Activated naive CD4-positive, alpha-beta T cell (primary cell): ENCODE measurements around the gene PTCH2.

ENCODE experiments used
- DNase-seq, 4 experiments: peaks; one replicate each; lab custom pipeline; 2025; lab: John Stamatoyannopoulos, UW

The PTCH2 gene, protein sequence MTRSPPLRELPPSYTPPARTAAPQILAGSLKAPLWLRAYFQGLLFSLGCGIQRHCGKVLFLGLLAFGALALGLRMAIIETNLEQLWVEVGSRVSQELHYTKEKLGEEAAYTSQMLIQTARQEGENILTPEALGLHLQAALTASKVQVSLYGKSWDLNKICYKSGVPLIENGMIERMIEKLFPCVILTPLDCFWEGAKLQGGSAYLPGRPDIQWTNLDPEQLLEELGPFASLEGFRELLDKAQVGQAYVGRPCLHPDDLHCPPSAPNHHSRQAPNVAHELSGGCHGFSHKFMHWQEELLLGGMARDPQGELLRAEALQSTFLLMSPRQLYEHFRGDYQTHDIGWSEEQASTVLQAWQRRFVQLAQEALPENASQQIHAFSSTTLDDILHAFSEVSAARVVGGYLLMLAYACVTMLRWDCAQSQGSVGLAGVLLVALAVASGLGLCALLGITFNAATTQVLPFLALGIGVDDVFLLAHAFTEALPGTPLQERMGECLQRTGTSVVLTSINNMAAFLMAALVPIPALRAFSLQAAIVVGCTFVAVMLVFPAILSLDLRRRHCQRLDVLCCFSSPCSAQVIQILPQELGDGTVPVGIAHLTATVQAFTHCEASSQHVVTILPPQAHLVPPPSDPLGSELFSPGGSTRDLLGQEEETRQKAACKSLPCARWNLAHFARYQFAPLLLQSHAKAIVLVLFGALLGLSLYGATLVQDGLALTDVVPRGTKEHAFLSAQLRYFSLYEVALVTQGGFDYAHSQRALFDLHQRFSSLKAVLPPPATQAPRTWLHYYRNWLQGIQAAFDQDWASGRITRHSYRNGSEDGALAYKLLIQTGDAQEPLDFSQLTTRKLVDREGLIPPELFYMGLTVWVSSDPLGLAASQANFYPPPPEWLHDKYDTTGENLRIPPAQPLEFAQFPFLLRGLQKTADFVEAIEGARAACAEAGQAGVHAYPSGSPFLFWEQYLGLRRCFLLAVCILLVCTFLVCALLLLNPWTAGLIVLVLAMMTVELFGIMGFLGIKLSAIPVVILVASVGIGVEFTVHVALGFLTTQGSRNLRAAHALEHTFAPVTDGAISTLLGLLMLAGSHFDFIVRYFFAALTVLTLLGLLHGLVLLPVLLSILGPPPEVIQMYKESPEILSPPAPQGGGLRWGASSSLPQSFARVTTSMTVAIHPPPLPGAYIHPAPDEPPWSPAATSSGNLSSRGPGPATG

DNA sequence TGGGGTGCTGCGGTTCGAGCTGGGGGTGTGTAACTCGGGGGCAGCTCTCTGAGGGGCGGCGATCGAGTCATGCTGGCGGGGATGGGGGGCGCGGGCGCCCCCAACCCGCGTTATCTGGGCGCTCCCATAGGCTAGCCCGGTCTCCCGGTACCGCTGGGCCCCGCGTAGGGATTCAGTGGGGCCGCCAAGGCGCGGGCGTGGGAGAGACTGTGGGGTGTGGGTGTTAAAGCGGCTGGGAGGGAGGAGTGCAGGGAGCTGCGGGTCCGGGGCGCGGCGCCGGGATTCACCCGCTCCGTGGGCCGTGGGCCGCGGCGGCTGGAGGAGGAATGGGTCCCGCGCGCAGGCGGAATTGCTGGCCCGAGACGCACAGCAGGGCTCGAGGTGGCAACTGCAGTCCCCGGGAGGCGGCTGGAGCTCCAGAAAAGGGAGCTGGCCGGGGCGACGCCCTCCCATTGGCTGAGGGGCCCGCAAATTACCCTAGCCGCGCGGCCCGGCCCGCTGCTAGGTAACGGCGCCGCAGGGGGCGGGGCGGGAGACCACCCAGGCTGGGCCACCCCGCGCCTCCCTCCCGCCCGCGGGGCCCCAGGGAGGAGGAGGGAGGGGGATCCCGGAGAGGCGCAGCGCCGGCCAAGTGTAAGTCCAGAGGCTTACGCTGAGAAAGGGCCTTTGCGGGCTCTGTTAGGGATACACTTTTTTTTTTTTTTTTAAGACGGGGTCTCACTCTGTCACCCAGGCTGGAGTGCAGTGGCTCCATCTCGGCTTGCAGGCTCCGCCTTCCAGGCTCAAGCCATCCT is at the start of gene PTCH2:
TSS of gene PTCH2 (minus strand) at position 392 of the 794 bp plus-strand sequence. CDS start at position 71, 321 bp downstream.
- no peak for DNase-seq

DNA sequence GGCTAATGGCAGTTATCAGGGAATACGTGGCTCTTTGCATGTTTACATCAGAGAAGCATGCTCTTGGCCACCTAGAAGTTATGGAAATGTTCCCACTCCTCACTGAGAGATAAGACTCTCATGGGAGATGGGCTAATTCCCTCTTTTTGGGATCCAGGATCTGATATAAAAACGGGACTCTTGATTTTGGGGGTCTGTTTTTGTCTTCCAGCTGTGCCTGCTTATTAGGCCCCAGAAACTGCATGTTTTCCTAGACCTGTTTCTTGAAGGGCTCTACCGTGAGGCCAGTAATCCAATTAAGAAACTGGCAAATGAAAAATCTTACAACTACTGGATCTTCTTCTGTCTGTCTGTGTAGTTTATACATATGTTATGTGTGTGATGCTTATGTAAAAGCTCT is 47.0 kb upstream of the PTCH2 start:
- DNase-seq, result no peak

DNA sequence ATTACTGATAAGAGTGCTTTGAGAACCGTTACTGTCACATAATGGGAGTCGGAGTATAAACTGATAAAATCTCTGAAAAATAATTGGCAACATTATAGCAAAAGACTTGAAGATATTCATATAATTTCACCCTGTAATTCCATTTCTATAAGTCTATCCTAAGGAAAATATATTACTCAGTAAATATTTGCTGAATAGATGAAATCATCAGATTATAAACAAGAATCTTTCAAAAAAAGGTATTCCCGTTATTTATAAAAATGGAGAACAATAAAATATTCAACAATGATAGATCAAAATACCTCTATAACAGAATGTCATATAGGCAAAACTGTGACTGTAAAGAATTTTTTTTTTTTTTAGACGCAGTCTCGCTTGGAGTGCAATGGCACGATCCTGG is 42.4 kb upstream of the PTCH2 start:
- no peak for DNase-seq

DNA sequence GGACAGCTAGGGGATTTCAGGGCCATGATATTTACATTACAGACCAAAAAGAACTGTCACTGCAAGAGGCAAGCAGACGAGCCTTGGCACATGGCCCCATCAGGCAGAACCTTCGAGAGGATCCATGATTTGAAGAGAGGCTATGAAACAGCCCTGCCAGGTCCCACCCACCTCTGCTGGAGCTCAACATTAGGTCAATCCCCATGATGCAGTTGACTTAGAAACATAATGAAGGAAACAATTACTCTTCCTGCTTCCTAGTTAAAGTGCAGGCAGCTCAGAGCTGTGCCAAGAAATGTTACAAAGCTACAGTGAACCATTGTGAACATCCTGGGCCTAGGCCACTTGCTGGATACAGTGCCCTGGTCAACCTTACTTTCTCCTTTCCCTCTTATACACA is 41.7 kb upstream of the PTCH2 start:
- no peak for DNase-seq

DNA sequence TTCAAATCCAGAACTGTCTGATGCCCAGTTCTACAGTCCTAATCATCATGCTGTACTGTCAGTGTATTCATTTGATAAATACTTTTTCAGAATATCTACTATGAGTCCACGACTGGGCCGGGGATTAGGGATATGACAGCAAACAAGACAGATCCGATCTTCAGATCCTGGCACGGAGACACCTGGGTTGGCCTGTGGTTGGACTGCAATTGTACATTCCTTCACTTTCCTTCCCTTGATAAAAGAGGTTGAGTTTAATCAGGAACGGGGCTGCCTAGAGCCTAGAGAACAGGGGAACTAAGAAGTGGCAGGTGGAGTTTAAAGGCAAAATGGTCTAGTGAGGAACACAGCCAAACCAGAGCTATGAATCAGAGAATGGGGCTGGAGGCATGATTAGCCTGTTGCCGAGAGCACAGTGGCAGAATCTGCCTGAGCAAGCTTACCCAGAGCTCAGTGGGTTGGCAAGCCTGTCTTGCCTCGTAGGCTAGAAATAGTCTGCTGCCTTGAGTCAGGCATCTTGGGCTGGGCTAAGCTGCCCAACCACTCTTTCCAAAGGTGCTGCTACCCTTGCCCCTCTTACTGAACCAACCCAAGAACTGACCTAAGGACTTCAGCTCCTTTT is 38.1 kb upstream of the PTCH2 start:
- DNase-seq, result no peak

DNA sequence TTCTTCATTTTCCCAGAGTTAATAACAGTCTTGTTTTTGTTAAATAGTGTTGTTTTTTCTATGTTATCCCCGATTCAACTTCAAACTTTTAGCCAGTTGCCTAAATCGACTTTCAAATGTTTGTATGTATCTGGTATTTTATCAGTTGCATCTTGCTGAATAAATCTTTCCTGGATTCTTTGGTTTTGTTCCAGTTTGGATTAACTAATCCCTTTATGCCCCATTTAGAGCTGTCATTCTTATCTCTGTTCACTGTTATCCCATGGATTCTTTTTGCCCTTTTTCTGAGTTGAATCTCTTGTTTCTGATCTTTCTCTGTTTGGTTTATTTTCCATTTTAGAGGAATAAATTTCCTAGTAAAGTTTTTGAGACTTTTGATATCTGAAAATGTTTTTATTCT is 31.1 kb upstream of the PTCH2 start:
- DNase-seq, result no peak

DNA sequence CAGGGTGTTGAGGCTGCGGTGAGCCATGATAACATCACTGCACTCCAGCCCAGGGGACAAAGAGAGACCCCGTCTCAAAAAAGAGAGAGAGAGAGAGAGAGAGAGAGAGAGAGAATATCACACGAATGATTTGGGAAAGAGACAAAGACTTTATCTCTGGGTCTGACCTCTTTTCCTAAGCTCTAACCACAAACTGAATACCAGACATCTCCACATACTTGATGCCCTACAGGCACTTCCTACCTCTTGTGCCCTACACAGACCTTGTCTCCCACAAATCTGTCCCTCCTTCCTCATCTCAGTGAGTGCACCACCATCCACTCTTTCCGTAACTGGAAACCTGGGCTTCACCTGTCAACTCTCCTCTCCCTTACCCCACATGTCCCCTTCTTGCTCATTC is 27.0 kb upstream of the PTCH2 start:
- DNase-seq, result no peak

DNA sequence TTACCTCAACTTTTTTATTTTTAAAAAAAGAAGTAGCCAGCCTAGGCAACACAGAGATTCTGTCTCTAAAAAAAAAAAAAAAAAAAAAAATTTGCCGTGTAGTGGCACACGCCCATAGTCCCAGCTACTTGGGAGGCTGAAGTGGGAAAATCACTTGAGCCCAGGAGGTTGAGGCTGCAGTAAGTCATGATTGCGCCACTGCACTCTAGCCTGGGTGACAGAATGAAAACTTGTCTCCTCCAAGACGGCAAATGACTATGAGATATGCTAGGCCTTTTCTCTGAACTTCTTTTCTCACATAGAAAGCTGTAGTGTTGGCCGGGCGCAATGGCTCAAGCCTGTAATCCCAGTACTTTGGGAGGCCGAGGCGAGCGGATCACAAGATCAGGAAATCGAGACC is 24.7 kb upstream of the PTCH2 start:
- no peak for DNase-seq

DNA sequence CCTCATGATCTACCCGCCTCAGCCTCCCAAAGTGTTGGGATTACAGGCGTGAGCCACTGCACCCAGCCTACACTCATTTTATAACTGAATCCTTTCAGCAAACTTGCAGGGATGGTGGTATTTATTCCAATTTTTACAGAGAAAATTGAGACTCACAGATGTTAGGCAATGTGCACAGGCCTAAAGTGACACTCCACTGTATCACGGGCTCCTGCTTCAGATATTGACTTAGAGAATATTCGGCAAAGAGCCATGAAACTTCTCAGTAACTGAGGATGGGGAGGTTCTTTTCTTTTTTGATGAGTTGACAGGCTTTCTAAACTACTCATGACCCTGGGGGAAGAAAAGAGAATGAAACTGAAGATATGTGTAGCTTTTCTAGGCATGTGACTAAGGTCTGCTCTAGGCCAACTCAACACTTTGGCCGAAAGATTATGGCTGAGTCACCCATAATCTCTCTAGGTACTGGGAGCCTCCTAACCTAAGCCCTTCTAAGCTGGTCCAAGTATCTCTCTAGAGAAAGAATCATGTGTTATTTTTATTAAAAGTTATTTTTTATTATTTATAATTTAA is 19.9 kb upstream of the PTCH2 start:
- DNase-seq, result no peak

DNA sequence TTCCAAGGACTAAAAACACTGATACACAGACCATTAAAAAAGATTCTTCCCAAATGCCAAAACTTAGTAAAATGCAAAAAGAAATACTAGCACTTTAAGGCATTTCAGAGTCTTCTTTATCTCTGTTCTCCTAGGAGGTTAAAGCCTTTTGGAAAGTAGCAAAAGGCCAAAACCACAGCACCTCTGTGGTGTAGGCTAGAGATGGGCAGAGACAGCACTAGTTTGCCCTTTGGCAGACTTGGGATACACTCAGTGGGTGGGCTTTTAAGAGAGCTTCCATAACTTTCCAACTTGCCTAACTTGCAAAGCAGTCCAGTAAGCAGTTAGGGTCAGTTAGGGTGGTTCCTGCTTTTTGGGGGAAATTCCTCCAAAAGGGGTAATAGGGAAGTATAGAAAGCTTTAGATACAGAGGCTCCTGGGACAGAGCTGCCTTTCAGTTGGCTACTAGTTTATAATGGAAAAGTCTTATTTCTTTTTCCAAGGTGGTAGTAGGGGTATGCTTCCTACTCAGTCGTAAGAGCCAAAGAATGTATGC is 17.9 kb upstream of the PTCH2 start:
- DNase-seq, result no peak

DNA sequence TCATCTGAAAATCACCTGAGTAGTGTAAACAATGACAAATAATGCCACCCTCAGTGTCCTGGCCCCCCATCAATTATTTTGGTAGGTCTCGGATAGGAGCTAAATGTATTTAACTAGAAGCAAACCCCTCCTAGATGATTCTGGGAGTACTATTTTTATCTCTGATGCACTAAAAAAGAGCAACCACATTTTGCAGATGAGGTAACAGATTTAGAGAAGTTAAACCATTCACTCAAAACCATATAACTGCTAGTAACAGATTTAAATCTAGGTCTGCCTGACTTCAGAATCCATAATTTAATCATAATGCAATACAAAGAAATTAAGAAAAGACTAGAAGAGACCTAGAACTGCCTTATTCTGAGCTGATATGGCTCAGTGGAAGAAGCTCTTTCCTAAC is 17.3 kb upstream of the PTCH2 start:
- DNase-seq, result no peak

DNA sequence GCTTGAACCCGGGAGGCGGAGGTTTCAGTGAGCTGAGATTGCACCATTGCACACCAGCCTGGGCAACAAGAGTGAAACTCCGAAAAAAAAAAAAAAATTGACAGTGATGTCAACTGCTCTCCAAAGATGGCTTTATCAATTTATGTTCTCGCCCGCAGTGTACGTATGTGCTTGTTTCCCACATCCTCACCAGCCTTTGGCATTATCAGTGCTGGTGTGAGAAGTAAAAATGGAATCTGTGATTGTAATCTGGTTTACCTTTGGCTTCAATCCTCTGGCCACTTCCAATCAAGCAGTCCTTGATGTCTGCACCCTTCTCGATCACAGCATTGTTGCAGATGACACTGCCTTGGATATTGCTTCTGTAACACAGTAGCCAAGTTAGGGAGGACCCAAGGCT is 14.4 kb upstream of the PTCH2 start:
- DNase-seq, result no peak

DNA sequence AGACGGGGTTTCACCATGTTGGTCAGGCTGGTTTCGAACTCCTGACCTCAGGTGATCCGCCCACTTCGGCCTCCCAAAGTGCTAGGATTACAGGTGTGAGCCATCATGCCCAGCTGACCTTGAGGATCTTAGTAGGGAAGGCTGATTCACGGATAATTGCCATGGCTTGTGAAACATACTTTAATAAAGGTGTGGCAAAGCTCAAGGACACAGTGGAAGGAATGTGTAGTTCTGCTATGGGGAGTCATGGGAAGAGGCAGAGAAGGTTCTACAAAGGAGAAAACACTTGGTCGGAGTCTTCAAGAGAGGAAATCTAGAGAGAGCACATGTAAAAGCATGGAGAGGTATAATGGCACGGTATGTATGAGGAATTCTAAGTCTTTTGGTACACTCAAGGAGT is 12.7 kb upstream of the PTCH2 start:
- DNase-seq, result no peak

DNA sequence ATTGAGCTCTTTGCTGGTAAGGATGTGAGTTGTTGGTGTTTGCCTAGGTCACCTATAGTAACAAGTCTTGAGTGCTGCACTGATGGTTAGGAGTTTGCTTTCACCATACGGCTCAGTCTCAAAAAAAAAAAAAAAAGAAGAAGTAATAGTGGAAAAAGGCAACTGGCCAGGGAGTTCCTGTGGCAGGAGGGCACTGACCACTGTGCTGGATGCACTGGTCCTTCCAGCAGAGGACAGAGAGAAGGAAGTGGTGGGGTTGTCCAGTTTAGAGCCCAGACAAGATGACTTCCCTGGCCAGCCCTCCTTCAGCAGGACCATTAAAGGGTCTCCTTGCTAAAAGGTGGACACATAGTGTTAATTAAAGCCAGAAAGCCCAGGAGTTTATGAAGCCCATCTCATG is 11.9 kb upstream of the PTCH2 start:
- no peak for DNase-seq

DNA sequence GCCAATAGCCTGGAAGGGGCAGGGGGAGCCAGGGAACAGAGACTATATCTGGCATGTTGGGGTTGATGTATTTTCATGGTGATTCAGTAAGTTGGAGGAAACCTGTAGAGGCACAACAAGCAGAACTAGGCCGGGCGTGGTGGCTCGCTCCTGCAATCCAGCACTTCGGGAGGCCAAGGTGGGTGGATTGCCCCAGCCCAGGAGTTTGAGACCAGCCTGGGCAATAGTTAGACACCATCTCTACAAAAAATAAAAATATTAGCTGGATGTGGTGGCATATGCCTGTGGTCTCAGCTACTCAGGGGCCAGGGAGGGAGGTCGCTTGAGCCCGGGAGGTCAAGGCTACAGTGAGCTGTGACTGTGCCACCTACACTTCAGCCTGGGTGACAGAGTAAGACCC is 10.1 kb upstream of the PTCH2 start:
- DNase-seq, result no peak

DNA sequence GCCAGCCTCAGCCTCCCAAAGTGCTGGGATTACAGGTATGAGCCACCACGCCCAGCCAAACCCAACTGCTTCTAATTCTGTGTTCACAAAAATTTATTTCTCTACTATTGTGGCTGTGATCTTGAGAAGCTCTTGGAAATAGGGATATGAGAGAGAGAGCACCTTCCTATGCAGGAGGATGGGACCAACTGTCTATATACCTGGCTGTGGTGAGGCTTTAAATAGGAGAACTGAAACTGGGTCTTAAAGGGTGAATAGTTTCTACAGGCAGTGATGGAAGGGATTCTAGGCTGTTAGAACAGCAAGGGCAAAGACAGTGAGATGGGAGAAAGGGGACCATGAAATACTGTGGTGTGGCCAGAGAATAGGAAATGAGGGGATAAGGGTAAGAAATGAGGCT is 8.3 kb upstream of the PTCH2 start:
- DNase-seq, result no peak

DNA sequence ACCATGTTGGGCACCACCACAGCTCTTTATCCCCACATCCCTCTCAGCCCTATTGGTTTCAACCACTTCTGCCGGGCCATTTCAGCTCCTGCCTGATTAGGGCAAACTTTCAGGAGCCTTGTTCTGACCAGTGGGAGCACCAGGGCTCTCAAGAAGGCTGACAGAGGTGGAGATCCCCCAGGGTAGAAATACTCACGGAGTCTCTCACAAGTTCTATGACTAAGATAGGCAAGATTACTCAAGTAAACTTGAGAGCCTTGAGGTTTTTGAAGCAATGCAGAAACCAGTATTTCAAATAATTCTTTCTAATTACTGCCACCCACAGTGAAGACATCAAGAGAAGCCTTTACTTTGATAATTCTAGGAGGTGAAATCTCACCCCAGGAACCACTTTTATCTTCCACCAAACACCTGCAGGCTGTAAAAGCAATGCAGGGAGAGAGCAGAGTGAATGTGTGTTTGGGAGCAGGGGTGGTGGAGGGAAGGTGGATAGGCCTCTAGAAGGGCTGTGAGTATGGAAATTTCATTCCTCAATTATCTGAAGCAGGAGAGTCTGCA is 6.6 kb upstream of the PTCH2 start:
- no peak for DNase-seq

DNA sequence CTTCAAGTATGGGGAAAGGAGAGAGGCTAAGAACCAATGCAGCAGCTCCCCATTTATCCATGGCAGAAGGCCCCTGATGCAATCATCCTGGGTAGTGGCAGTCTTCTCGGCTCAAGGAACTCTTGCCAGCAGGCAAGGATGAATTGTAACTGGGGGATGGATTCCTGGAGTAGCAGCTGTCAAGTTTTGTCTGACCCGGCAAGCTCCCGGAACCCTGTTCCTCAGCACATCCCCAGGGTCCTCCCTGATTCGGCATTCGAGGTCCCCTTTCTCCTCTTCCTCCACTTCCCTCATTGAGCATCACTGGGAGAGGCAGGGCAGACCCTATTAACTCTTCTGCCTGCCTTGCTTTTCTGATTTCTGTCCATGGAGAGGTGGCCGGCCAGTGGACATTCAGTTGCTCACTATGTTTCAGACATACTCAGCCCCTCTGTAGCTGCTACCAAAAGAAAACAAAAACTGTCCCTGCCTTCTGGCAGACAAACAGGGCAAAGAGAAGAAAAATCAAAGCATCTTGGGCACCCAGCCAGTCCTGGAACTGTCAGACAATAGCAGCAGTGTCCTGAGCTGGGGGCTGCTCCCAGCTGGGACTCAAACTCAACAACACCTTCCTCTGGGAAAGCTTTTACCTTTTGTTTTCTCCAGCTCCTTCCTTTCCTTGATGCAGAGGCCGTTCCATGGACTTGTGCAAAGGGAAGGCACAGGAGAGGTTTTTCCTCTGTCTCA is 5.6 kb upstream of the PTCH2 start:
- DNase-seq, result no peak

DNA sequence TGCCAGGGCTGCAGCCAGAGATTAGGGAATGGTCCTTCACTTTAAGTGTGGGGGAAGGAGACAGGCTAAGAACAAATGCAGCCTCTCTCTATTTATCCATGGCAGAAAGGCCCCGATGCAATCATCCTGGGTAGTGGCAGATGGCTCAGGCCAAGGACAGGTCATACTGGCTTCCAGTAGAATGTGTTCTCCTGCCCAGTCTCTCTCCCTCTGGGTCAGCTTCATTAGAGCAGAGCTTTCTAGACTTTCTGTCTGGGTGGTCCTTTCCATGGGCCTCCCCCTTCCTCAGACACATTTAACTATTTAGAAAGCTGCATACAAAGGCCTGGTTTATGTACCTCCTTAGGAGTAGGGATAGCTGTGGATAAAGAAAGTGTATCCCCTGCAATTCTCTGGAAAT is 4.8 kb upstream of the PTCH2 start:
- no peak for DNase-seq

DNA sequence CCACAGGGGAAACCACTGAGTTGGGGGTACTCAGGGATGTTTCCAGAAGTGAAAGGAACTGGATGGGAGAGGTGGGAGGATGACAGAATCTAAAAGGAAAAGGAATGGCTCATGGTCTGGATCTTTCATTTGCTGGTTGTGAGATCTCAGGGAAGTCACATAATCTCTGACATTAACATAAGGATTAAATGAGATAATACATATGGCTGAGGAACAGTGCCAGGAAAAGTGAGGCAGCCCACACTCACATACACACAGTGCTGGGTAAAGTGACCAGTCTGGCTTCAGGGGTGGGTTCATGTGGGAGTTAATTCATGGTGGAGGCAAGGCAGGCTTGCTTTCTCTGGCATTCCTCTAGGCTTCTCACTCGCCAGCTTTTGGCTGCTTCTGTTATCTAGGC is 3.9 kb upstream of the PTCH2 start:
- no peak for DNase-seq
